T-helper 1 cell (primary cell): ENCODE results near the gene THAP10.
"Not testable (repeated sequence)": the region's sequence is repeated elsewhere in the genome, so short reads cannot be mapped to it uniquely, and the experiment has no call there.

Experiments
- DNase-seq, 5 donors: peaks; one replicate each; pipeline ENCODE4 v3.0.0-alpha.2; 2012 to 2020

THAP10 gene

GRCh38 chr15:70876011-70876410 is 16.2 kb downstream of the THAP10 start:
- no peak for DNase-seq

GRCh38 chr15:70875001-70875782 is 17.0 kb downstream of the THAP10 start:
- DNase-seq = no peak

DNA sequence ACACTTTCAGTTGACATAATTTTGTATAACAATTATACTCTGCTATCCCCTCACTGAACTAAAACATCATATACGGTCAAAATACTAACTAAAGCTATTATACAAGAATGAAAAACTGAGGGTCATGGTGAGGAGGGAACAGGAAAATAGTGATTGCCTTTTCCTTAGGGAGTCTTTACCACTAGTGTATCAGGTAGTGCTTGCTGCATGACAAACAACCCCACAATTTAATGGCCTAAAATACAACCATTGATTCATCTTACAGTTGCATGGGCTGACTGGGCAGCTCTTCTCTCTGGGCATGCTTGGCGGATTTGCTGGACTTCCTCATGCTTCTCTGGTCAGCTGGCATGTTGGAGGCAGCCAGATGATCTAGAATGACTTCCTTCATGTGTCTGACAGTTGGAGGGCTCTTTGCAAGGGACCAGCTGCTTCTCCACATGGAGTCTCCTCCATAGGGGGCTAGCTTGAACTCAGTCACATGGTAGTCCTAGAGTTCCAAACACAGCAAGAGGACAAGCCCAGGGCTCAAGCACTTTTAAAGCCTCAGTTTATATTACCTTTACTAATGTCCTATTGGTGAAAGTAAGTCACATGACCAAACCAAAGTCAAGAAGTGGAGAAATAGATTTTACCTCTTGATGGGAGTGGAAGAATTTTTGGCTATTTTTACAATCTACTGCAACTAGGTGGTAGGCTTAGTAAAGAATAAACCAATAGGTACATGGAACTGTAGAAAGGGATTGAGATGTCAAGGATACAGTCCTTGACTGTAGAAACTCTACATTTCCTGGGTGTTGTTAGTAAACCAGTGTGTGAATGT is 18.8 kb downstream of the THAP10 start:
- no peak for DNase-seq

DNA sequence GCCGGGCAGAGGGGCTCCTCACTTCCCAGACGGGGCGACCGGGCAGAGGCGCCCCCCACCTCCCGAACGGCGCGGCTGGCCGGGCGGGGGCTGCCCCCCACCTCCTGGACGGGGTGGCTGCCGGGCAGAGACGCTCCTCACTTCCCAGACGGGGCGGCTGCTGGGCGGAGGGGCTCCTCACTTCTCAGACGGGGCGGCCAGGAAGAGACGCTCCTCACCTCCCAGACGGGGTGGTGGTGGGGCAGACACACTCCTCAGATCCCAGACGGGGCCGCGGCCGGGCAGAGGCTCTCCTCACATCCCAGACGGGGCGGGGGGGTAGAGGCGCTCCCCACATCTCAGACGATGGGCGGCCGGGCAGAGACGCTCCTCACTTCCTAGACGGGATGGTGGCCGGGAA is 20.7 kb downstream of the THAP10 start:
- DNase-seq = not testable (repeated sequence)

GRCh38 chr15:70870051-70870450 is 22.2 kb downstream of the THAP10 start:
- DNase-seq = no peak

- no peak for DNase-seq
Measured at GRCh38 chr15:70869346-70869745, 22.9 kb downstream of the THAP10 start.

DNA sequence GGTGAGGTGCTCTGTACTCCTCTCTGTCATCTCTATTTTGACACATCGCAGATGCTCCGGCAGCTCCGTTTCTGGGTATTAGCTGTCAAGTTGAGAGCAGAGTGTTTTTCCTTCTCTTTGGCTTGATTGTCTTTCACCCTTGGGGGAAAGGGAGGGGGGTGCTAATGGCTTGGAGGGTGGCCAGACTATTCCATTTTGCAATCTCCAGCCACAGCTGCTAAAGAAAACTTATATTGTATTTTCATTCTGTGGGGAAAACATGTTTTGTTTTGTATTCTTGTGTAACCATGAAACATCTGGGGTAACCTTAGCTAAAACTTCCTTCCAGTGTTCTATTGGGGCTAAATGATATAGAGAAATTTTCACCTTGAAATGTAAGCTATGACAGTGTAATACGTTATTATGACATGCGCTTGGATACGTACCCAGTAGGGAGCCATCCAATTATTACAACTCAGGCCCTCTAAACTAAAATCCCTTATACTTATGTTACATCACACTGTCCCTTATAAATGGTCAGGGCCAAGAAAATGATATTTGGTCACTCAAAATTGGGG is 24.2 kb downstream of the THAP10 start:
- no peak for DNase-seq

GRCh38 chr15:70866982-70867641 is 25.1 kb downstream of the THAP10 start:
- no peak for DNase-seq

DNA sequence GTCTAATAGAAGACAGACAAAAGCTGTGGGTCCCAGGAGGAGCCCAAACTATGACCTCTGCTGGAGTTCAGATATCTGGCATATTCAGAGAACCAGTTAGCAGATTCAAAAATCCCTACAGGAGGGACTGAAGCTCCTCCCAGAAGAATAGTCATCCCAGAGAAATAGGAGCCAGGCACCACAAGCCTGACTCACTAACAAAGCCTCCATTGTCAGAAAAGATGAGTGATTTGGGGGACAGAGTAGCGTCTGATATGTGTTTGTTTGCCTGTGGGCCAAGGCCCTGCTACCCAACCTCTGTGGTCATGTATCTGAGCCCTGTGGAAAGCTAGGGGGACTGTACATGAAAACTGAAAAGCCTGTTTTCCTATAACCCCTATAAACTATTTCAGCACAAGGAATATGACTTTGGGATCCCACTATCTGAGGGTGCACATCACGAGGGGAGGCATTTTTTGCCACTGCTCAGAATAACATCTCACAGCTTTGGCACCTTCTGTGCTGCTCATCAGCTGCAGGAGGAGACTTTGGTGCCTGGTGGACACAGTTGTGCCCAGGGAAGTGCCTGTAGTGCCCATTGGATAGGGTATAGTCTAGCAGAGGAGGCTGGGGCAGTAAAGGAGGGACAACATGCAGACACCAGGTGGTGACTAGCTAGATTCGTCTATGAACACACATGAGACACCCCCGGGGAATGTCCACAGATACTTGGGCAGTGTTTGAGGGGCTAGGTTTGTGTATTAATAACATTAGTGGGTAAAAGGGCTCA is 28.6 kb downstream of the THAP10 start:
- DNase-seq = no peak

DNA sequence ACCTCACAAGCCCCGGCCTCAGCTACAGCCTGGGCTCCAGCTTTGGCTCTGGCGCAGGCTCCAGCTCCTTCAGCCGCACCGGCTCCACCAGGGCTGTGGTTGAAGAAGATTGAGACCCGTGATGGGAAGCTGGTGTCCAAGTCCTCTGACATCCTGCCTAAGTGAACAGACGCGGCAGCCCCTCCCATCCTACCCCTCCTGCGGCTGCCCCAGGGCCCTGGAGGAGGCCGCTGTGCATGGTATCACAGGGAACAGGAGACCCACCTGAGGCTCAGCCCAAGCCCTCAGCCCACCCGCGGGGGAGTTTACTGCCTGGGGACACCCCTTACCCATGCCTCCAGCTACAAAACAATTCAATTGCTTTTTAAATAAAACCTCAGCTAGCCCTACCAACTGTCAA is 32.2 kb downstream of the THAP10 start:
- DNase-seq = no peak

DNA sequence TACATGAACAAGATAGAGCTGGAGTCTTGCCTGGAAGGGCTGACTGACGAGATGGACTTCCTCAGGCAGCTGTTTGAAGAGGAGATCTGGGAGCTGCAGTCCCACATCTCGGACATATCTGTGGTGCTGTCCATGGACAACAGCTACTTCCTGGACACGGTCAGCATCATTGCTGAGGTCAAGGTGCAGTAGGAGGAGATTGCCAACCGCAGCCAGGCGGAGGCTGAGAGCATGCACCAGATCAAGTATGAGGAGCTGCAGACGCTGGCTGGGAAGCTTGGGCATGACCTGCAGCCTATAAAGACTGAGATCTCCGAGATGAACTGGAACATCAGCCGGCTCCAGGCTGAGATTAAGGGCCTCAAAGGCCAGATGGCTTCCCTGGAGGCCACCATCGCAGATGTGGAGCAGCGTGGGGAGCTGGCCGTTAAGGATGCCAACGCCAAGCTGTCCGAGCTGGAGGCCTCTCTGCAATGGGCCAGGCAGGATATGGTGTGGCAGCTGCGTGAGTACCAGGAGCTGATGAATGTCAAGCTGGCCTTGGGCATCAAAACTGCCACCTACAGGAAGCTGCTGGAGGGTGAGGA is 32.8 kb downstream of the THAP10 start:
- no peak for DNase-seq

- not testable (repeated sequence) for DNase-seq
Measured at GRCh38 chr15:70858614-70859321, 33.5 kb downstream of the THAP10 start.

DNA sequence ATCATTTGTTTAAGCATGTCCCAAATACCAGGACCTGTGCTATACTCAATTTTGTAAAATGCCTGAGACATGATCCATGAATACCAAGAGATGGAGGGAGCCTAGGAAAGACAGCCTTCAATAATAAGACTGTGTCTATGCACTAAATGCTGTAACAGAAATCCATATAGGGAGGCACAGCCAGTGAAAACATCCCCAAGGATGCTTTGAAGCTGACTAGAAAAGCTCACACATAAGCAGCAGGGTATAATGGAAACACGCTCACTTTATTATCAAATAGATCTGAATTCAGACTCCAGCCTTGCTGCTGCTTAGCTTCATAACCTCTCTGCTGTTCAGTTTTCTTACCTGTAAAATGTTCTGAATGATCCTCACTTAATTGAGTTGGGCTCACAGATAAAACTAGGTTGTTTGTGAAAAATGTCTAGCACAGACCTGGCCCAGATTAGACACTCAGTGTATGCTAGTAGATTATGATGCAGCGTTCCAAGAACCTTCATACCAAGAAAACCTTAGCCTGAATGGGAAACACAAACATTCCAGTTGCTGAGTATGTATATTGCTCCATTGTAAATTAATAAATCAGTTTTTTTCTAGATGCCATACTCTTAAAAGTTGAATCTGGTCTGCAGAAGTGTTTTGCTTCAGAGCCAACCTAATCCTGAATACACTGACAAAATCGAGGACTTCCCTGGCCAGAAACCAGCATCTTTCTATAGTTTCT is 34.5 kb downstream of the THAP10 start:
- DNase-seq = no peak

- no peak for DNase-seq
Measured at GRCh38 chr15:70856884-70857561, 35.2 kb downstream of the THAP10 start.

DNA sequence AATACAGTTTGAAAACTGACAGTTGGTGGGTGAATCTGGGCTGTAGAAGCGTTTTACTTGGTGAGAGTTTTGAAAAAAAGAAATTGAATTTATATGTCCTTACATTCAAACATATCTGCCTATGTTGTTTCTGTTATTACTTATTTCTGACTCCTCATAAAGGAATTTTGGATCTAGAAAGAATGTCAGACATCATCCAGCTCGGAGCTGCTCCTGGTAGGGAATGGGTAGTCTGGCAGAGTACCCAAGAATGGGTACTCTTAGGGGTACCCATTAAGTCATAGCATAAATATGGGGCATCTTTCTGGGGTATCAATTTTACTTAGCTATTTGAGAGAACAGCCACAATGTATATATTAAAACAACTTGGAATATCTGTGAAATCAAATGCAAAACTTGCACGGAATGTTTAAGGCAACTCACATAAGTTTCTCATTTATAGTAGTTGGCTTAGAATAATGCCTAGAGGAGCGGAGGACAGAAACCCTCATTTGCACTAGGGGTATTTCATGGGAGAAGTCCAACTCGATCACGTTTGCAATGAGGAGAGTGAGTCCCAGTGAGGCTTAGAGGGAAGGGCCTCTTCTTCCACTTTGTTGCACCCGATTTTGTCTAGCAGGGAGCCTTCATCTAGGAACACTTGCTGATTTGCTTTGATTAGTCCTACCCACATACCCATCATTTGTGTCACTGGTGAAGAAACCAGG is 35.9 kb downstream of the THAP10 start:
- DNase-seq = no peak

GRCh38 chr15:70855764-70856163 is 36.5 kb downstream of the THAP10 start:
- no peak for DNase-seq

- no peak for DNase-seq
Measured at GRCh38 chr15:70854666-70854976, 37.6 kb downstream of the THAP10 start.

DNA sequence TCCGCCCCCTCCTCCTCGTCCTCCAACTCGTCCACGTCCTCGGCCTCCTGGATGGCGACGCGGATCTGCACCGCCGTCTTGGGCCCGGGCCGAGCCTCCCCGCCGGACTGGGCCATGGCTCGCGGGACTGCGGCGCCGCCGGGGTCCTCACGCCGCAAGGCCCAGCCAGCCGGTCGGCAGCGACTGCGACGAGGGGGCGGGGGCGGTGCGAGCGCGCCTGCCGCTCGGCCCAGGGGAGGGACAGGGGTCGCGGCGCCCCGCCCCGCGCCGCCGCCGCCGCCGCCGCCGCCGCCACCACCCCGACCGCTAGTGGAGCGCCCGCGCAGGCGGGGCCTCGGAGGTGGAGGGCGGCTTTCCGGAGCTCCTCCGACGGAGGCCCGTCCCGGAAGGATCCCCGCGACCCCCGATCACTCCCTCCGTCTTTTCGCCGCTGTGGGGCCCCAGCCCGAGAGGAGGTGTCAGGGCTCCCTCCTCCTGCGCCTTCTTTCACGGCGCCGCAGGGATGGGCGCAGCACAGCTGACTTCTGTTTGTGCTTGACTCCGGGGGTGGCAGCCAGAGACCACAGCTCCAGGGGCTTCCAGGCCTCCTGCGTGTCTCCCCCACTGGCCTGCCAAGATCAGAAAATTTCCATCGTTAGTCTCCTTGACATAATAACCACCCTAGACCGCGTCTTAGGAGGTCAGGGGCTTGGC is 38.1 kb downstream of the THAP10 start, which contains the start of gene LARP6:
TSS of gene LARP6 (minus strand) at position 185 of the 693 bp plus-strand sequence. CDS start at position 116, 69 bp downstream.
- DNase-seq = peak in 1 of 5 donors; percentile 9
